ENCODE data around the gene NFE2L2. TPM values are rescaled to one million over a fixed set of nuclear protein-coding genes. Genes with fewer than 3 reads are reported as not detected.

The NFE2L2 gene
- 51.0 and 116 TPM in 2 replicates for total RNA-seq

DNA sequence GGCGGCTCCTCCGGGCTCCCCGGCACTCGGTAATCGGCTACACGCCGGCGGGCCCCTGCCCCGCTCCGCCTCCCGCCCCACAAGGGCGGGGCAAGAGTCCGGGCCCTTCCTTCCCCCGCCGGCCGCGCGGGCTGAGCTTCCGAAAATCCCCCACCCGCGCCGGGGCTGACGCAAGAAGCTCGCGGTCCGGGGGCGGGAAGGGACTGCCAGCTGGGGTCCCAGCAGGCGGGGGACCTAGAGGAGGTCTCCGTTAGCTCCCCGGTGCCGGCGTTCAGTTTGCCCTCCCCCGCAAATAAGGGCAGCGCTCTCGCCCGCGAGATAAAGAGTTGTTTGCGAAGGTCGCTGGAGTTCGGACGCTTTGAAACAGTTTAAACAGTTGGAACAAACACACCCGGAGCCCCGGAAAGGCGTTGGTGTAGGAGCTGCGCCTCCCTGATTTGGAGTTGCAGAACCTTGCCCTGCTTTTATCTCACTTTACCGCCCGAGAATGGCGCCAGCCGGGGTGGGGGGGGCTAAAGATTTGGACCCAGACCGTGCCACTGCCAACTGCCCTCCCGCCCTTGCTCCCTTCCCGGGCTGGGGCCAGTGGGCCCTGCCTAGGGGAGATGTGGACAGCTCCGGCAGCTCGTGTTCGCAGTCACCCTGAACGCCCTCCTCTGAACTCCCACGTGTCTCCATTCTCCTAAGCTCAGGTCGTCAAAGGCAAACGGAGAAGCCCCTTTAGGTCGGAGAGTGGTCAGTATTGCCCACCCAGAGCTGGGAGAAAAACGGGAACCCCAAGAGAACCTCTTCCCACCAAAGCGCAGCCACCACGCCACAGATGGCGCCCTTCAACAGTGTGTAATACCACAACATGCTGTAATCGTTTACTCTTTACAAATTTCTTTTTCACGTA, at the start of gene NFE2L2:
Gene NFE2L2, minus strand, starts transcription at position 35 of the 895 bp plus-strand sequence. CDS start 151 bp downstream, outside the sequence.

DNA sequence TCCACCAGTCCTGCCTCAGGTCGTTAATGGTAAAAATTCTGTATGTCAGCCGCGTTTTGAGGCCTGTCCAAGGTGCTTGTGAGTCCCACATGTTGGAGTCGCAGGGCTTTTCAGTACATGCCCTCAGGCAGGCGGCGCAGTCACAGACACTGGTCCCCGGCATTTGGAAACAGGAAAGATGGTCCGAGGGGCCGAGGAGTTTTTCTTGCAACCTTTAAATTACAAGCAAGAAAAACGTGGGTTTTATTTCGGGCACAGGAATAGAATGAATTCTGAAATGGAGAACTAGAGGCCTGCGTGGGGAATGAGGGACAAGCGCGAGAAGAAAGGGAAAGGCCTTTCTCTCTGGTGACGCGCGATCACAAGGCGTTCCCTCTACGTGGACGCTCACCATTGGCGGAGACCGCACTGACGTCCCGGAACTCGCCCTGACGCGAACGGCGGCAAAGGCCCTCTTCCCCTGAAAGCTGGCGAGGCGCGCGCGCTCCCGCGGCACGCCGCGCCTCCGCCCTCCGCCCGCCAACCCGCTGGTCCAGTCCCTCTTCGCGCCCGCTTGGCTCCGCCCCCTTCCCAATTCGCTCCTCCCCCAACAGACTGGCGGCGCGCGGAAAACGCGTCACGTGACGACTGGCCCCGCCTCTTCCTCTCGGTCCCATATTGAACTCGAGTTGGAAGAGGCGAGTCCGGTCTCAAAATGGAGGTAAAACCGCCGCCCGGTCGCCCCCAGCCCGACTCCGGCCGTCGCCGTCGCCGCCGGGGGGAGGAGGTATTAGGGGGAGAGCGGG, 52.2 kb downstream of the NFE2L2 start, which contains the start of gene HNRNPA3:
Gene HNRNPA3, plus strand, starts transcription at position 689 of the 785 bp plus-strand sequence. Its CDS starts 6 bp downstream, at position 695.

Small RNAs within 50 kb of the gene (small RNA-seq; reads per million reads assigned to genes)
- gene MIR3128 (ENCODE audit: low replicate concordance), result not detected
- gene MIR6512 (ENCODE audit: low replicate concordance), result 0.10 reads per million
- not detected for gene RF00019 (ENCODE audit: low replicate concordance)

Other genes with a start within 250 kb of the NFE2L2 start
- 37.7 and 40.7 TPM in 2 replicates for gene HNRNPA3, start 51.9 kb downstream of the NFE2L2 start, total RNA-seq
- 34.6 and 53.4 TPM in 2 replicates for gene AGPS, start 128.0 kb upstream of the NFE2L2 start, total RNA-seq